Stimulated activated CD8-positive, alpha-beta memory T cell treated with anti-CD3 and anti-CD28 coated beads, Interleukin-7, amount 100 ng/mL, for 1 hour (primary cell): ENCODE data around the gene ARFGAP1.
"Not testable (repeated sequence)": the region's sequence is repeated elsewhere in the genome, so short reads cannot be mapped to it uniquely, and the experiment has no call there.

Source experiments
- DNase-seq, 2 donors: peaks; one replicate each; pipeline ENCODE4 v3.0.0-alpha.2; 2020; ENCODE audit warnings: low read depth in 2 of 2

The ARFGAP1 gene

GRCh38 chr20:63332488-63333240, 60.1 kb downstream of the ARFGAP1 start:
- DNase-seq, result no peak

GRCh38 chr20:63333241-63333836, 60.7 kb downstream of the ARFGAP1 start:
- no peak for DNase-seq

- no peak for DNase-seq
These were observed 61.7 kb downstream of the ARFGAP1 start for GRCh38 chr20:63334356-63334755.

- not testable (repeated sequence) for DNase-seq
These were observed 62.4 kb downstream of the ARFGAP1 start for GRCh38 chr20:63335060-63335459.

GRCh38 chr20:63335711-63336110, 63.1 kb downstream of the ARFGAP1 start:
- no peak for DNase-seq

- no peak for DNase-seq
These were observed 63.7 kb downstream of the ARFGAP1 start for GRCh38 chr20:63336232-63336752.

- DNase-seq, result no peak
These were observed 65.3 kb downstream of the ARFGAP1 start for GRCh38 chr20:63337786-63338420.
